GM12875 (cell line): ENCODE data around the gene RRP15.

Experiments
- H3K4me3 ChIP-seq: one replicate; pipeline ENCODE4 v1.5.1; 2011; ENCODE audit warnings: low read depth, low read length, control low read depth
- CTCF ChIP-seq: IDR thresholded peaks from 2 replicates; pipeline ENCODE4 v1.5.1; 2011; ENCODE audit warnings: low read depth, mild to moderate bottlenecking, control low read depth, inconsistent platforms, low read length, moderate library complexity, borderline replicate concordance; ENCODE audit not compliant: insufficient read depth

The RRP15 gene

GRCh38 chr1:218357211-218357892 is 72.3 kb downstream of the RRP15 start:
- H3K4me3 ChIP-seq: no peak overlapping the region
- TF ChIP-seq CTCF: no peak

GRCh38 chr1:218357893-218358232 is 72.8 kb downstream of the RRP15 start:
- H3K4me3 ChIP-seq: no peak overlapping the region
- no peak for TF ChIP-seq CTCF

- 0 out of 2 replicates have a peak, but pooled peaks have one; percentile 8 for TF ChIP-seq CTCF
- H3K4me3 ChIP-seq: no peak overlapping the region
These were observed 76.4 kb downstream of the RRP15 start for GRCh38 chr1:218361298-218362065.

- no peak overlapping the region for H3K4me3 ChIP-seq
- no peak for TF ChIP-seq CTCF
These were observed 77.5 kb downstream of the RRP15 start for GRCh38 chr1:218362418-218363076.

- no peak for TF ChIP-seq CTCF
- no peak overlapping the region for H3K4me3 ChIP-seq
These were observed 78.0 kb downstream of the RRP15 start for GRCh38 chr1:218363141-218363540.

GRCh38 chr1:218364028-218364710 is 79.1 kb downstream of the RRP15 start:
- no peak overlapping the region for H3K4me3 ChIP-seq
- TF ChIP-seq CTCF: no peak
